Activated CD4-positive, alpha-beta T cell treated with anti-CD3 and anti-CD28 coated beads for 24 hours (primary cell): ENCODE data around the gene PFKFB3.

ENCODE experiments used
- DNase-seq, 2 donors: peaks; one replicate each; pipeline ENCODE4 v3.0.0-alpha.2; 2020; ENCODE audit warnings: low read depth in 2 of 2

The PFKFB3 gene

DNA sequence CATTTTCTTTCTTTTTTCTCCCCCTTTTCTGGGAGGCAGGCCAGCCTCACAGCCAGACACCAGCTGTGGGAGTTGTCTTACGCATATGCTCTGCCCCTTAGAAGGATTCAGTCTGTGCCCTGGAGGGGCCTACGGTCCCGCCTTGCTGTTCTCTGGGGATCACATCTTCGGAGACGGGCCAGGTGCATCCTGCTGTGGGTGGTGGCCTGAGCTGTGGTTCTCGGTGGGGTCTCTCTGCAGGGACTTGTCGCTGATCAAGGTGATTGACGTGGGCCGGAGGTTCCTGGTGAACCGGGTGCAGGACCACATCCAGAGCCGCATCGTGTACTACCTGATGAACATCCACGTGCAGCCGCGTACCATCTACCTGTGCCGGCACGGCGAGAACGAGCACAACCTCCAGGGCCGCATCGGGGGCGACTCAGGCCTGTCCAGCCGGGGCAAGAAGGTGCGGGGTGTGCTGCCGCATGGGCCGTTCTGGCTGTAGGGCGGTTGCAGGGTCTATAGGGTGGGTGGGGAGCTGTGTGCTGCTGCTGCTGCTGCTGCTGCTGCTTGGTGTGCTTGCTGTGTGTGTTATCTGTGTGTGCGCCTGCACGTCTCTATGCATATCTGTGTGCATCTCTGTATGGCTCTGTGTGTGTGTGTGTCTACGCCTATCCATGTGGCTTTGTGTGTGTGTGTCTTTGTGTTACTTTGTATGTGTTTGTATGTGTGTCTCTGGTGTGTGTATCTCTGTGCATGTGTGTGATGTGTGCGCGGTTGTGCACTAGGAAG is 17.9 kb downstream of the PFKFB3 start:
- DNase-seq = no peak

DNA sequence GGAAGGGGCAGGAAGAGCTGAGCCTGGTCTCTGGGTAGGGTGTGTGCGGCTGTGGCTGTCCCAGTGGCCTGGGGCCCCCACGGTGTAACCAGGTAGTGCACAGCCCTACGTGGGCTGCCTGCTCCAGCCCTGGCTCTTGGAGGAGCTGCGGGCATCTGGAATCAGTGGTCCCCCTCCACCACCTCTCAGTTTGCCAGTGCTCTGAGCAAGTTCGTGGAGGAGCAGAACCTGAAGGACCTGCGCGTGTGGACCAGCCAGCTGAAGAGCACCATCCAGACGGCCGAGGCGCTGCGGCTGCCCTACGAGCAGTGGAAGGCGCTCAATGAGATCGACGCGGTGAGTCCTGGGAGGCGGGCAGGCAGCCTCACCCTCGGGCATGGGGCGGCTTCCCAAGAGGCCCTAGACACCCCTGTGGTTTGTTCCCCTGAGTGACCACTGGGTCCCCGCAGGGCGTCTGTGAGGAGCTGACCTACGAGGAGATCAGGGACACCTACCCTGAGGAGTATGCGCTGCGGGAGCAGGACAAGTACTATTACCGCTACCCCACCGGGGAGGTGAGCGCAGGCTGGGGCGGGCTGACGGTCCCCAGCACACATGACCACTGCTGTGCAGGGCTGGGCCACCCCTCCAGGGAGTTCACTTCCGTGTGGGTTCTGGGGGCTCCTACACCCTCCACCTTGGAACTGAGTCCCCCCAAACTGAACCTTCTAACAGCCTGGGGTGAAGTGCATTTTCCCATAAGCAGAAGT is 18.6 kb downstream of the PFKFB3 start:
- DNase-seq = no peak

DNA sequence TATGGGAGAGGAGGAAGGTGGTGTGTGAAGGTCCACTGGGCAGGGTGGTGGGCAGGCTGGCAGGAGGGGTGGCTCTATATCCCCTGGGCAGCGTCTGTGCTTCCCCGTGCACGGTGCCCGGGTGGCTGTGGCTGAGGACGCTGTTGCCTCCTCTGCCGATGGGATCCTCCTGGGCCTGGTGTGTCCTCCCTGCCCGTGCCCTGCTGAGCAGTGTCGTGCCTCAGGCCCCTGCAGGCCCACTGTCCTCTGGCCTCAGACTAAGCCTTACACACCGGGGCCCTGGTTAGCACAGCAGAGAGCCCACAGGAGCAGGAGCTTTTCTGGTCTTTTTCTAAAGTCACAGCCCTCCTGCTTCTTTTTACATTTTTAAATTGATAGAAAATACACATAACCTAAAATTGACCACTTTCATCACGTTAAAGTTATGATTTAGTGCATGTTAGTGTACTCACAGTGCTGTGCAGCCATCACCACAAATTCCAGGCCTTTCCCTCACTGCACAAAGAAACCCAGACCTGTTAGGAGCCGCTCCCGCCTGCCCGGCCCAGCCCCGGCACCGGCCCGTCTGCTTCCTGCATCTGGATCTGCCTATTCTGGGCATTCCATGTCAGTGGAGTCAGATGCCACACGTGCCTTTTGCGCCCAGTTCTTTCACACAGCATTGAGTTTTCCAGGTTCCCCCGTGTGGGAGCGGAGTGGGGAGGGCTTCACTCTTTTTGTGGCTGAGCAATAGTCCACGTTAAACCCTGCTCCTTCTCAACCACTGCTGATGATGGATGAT is 19.4 kb downstream of the PFKFB3 start:
- no peak for DNase-seq

DNA sequence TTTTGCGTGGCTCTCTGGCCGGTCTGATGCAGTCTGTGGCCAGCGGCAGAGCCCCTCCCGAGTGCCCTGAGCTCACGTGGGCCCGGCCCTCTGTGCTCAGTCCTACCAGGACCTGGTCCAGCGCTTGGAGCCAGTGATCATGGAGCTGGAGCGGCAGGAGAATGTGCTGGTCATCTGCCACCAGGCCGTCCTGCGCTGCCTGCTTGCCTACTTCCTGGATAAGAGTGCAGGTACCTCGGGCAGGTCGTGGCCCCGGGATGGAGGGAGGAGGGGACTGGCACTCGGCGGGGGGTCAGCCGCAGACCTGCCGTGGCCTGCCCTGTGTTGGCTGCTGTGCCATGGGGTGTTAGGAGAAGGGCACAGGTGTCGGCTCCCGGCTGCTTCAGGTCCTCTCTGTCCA is 20.0 kb downstream of the PFKFB3 start:
- no peak for DNase-seq

DNA sequence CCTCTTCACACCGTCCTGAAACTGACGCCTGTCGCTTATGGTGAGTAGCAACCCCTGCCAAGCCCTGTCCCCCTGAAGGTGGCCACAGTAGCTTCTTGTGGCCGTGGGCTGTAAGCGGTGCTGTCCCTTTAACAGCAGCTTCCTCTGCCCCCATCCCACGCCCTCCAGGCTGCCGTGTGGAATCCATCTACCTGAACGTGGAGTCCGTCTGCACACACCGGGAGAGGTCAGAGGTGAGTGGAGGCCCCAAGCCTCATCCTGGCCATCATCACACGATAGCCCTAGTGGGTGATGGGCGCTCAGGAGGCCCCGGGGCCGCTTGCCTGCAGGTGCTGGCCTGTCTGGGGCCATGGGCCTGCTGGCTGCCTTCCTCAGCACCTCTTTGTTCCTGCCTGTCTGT is 21.2 kb downstream of the PFKFB3 start:
- no peak for DNase-seq

DNA sequence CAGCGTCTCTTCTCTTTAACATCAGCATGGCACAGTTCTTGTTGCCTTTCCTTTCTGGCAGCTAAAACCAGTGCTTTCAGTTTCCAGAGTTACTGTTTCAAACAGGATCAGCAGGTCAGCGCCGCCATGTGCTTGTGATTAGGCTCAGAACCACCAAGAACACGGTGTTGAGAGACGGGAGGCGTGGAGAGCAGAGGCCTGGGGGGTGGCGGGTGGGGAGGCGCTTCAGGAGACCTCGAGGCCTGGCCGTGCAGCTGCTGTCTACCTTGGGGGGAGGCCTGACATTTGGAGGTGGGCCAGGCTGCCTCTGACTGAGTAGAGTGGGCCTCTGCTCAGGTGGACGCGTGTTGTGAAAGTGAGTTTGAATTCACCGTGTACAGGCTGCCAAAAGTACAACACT is 22.0 kb downstream of the PFKFB3 start:
- no peak for DNase-seq

DNA sequence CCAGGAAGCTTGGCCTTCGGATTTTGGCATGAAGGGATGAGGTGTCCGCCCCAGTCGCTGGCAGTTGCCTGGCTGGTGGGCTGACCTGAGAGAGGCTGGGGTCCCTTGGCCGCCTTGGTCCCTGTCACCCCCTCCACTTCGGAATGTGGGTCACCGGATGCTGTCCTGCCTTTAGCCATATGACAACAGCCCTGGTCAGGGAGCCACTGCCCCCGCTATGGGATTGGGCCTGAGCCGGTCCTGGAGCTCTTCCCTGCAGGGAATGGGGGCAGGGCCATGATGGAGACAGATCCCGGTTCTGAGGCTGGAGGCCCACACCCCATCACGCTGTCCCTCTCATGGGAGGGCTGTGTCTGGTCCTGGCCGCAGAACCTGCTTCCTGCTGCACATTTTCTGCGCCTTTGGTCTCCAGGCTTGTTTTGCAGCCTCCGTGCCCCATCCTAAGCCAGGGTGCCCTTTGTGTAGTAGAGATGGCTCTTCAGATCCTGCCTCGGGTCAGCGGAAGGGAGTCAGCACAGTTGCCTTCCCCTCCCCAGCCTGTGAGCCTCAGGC is 22.6 kb downstream of the PFKFB3 start:
- no peak for DNase-seq

DNA sequence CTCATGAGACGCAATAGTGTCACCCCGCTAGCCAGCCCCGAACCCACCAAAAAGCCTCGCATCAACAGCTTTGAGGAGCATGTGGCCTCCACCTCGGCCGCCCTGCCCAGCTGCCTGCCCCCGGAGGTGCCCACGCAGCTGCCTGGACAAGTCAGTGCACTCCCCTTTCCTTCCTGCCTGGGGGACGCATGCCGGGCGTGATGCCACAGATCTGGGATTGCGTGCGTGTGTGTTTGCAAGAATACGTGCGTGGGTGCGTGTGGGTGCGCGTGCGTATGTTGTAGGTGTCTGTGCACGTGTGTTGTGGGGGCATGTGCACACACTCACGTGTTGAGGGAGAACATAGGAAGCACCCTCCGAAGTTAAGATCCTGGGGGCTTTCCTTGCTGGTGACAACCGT is 23.5 kb downstream of the PFKFB3 start:
- DNase-seq = no peak

DNA sequence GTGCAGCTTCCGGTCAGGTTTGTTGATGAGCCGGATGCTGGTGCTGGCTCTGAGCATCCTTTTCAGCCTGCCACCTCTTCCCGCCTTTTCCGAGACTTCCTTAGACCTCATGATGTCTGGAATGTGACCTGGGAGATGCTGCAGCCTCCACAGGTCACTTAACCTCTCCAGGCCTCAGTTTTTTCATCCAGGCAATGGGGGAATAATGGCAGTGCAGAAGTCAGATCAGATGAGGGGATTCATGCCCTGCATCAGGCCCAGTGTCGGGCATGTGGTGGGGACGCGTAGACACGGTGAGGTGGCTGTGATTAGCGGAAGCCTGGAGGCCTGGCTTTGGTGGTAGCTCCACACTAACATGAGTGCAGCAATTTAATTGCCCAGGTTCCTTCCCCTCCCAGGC is 24.6 kb downstream of the PFKFB3 start:
- DNase-seq = no peak

DNA sequence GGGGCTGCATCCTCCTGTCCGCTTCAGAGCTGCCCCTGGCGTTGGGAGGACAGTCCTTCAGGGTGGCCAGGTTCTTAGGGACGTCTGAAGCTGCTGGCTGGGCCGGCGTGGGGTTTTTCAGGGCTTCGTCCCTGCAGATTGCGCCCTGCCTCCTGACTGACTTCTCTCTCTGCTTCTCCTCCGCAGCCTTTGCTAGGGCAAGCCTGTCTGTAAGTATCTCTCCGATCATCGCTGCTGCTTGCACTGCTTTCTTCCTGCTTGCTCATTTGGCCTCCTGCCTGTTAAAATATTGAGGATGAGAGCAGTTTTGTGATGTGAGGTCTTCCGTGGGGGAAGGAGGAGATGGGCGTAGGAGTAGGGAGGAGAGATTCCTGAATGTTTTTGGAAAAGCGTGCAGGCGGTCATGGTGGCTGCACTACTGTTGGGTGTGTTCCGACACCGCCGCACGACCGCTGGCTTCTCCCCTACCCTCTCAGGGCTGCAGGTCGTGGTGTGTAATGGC is 25.3 kb downstream of the PFKFB3 start:
- no peak for DNase-seq

DNA sequence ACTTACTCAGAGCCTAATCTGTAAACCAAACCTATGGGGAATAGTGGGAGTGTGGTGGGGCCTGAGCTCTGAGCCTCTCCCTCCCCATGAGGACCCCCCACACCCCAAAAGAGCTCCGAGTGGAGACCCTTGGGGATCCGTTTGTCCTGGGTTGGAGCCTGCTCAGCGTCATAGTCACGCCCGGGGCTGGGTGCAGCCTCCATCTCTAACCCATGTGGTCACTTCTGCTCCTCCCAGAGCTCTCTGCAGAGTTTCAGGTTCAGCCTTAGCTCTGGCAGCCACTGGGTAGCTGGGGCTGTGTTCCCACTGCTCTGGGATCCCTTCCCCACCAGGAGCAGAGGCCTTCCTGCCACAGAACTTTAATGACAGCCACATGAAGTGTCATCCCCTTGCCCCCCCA is 25.9 kb downstream of the PFKFB3 start:
- no peak for DNase-seq

DNA sequence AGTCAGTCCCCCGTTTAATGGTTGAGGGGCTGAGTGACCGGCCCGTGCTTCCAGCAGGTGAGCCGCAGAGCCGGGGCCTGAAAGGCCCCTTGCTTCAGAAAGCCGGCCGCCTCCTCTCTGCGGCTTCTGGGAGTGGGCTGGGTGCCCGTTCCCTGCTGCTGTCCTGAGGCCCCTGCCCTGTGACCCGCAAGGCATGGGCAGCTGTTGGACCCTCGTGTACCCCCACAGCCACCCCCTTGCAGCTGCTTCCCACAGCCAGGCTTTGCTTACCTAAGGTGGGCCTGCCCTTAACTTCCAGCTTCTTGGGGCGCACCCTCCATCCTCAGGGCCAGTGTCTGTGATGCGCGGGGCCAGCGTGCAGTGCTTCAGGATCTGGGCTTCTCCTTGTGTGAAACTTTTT is 26.6 kb downstream of the PFKFB3 start:
- no peak for DNase-seq

DNA sequence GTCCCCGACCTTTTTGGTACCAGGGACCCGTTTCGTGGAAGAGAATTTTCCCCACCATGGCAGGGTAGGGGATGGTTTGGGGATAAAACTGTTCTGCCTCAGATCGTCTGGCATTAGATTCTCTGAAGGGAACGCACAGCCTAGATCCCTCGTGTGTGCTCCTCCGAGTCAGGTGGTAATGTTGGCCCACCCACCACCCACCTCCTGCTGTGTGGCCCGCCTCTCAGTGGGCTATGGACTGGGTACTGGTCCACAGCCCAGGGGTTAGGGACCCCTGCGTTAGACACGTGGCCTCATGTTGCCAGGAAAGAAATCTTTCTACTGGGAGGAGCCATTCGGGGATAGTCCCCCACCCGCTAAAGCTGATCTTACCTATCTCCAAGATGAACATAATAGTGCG is 27.0 kb downstream of the PFKFB3 start:
- no peak for DNase-seq

DNA sequence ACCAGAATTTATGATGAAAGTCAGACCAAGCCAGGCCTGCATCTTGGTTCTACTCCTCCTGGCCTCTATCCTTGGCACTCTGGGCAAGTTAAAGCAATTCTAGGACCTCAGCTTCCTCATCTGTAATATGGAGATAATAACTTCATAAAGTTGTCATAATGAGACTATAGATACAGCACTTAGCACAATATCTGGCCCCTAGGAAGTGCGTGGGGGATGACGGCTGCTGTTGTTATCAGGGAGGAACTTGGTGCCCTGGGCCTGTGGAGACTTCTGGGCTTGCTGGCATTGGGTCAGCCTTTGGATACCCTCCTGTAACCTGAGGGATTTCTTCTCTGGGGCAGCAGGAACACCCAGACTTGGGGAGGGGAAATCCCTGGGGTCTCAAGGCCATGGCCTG is 27.6 kb downstream of the PFKFB3 start:
- DNase-seq = no peak

DNA sequence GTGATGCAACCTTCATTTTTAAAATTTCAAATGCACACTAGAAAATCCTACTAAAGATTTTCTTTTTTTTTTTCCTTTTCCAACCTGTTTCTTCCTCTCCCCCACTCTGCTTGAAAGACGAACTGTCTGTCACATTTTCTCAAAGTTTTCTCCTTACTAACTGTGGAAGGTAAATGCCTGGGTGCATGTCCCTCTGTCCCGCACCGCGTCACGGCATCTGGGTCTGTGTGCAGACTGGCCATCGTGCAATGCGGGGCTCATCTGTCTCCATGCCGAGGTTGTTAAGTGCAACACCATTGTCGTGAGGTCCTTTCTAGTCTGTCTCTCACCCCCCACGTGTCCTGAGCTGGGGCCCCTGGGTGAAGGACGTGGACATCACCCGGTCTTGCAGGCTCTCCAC is 28.4 kb downstream of the PFKFB3 start:
- no peak for DNase-seq

DNA sequence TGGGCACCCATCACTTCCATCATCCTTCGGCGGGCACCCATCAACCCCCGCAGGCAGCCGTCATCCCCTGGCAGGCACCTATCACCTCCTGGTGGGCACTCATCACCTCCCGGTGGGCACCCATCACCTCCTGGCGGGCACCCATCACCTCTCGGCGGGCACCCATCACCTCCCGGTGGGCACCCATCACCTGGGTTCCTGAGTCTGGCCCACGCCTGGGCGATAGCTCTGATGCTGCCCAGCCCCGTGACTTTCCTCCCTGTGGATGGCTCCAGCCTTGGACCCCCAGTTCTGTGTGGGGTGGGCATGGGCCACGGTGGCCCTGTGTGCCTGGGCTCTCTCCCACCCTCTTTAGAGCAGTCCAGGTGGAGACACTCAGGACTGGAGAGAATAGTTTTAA is 29.0 kb downstream of the PFKFB3 start:
- DNase-seq = no peak

DNA sequence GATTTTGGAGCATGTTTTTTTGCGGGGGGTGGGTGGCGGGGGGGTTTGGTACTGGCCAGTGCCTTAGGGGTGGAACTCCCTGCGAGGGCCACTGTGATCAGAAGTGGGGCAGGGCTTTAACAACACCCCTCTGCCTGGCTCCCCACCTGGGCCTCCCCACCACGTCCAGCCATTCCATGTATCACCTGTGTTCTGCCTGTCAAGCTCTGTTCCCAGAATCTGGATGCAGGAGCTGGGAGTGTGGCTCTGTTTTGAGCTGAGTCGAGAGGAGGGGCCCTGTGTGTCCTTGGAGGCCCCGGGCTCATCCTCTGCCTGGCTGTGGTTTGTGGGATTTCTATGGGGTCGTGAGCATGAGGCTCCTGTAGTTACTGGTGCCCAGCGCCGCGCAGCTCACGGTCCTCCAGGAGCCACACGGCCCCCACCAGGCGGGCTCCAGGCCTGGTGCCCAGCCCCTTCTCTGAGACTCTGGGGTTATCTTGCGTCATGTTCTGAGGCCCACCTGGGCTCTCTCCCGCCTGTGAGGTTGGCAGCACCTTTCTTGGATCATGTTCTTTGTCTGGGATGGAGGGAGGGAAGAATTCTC is 29.6 kb downstream of the PFKFB3 start:
- DNase-seq = no peak

DNA sequence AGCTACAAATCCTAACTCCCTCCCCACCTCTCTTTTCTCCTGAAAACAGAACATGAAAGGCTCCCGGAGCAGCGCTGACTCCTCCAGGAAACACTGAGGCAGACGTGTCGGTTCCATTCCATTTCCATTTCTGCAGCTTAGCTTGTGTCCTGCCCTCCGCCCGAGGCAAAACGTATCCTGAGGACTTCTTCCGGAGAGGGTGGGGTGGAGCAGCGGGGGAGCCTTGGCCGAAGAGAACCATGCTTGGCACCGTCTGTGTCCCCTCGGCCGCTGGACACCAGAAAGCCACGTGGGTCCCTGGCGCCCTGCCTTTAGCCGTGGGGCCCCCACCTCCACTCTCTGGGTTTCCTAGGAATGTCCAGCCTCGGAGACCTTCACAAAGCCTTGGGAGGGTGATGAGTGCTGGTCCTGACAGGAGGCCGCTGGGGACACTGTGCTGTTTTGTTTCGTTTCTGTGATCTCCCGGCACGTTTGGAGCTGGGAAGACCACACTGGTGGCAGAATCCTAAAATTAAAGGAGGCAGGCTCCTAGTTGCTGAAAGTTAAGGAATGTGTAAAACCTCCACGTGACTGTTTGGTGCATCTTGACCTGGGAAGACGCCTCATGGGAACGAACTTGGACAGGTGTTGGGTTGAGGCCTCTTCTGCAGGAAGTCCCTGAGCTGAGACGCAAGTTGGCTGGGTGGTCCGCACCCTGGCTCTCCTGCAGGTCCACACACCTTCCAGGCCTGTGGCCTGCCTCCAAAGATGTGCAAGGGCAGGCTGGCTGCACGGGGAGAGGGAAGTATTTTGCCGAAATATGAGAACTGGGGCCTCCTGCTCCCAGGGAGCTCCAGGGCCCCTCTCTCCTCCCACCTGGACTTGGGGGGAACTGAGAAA is 30.4 kb downstream of the PFKFB3 start:
- DNase-seq = no peak

DNA sequence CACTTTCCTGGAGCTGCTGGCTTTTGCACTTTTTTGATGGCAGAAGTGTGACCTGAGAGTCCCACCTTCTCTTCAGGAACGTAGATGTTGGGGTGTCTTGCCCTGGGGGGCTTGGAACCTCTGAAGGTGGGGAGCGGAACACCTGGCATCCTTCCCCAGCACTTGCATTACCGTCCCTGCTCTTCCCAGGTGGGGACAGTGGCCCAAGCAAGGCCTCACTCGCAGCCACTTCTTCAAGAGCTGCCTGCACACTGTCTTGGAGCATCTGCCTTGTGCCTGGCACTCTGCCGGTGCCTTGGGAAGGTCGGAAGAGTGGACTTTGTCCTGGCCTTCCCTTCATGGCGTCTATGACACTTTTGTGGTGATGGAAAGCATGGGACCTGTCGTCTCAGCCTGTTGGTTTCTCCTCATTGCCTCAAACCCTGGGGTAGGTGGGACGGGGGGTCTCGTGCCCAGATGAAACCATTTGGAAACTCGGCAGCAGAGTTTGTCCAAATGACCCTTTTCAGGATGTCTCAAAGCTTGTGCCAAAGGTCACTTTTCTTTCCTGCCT is 31.1 kb downstream of the PFKFB3 start:
- no peak for DNase-seq

DNA sequence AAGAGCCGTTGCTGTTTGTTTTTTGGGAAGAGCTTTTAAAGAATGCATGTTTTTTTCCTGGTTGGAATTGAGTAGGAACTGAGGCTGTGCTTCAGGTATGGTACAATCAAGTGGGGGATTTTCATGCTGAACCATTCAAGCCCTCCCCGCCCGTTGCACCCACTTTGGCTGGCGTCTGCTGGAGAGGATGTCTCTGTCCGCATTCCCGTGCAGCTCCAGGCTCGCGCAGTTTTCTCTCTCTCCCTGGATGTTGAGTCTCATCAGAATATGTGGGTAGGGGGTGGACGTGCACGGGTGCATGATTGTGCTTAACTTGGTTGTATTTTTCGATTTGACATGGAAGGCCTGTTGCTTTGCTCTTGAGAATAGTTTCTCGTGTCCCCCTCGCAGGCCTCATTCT is 31.6 kb downstream of the PFKFB3 start:
- no peak for DNase-seq
